GM23248 (cell line): Measurements from ENCODE around the gene AKNA.

Source experiments
- EZH2 ChIP-seq: fragments of 200-600 bp; sonication (generic); IDR thresholded peaks from 2 replicates; pipeline ENCODE4 v1.6.1; 2018; ENCODE audit warnings: antibody characterized with exemption, mild to moderate bottlenecking; ENCODE audit not compliant: insufficient read depth, poor library complexity, severe bottlenecking
- EZH2phosphoT487 ChIP-seq: fragments of 200-600 bp; sonication (generic); IDR thresholded peaks from 2 replicates; pipeline ENCODE4 v1.6.1; 2018; ENCODE audit warnings: antibody characterized with exemption, moderate library complexity, mild to moderate bottlenecking, low read depth; ENCODE audit not compliant: insufficient read depth

- TF ChIP-seq EZH2phosphoT487 (no peak), EZH2 (no peak)
Measured at GRCh38 chr9:114400772-114401171, 13.0 kb upstream of the AKNA start.
